Vagina (tissue), 2 donors: Measurements from ENCODE around the gene CDKN2B-AS1.

Experiments
- POLR2A ChIP-seq, 2 donors: fragments of 450-650 bp; IDR thresholded peaks; one replicate each; pipeline ENCODE4 v1.6.1; 2017; ENCODE audit warnings: antibody characterized with exemption in 2 of 2, mild to moderate bottlenecking in 2 of 2, moderate library complexity in 2 of 2
- POLR2AphosphoS5 ChIP-seq, 2 donors: sonication (generic); formaldehyde crosslinking; IDR thresholded peaks; one replicate each; pipeline ENCODE4 v1.9.0; 2017; ENCODE audit warnings: antibody characterized with exemption in 2 of 2, mild to moderate bottlenecking in 2 of 2, low read depth in 1 of 2; ENCODE audit not compliant: insufficient read depth in 1 of 2
- TF ChIP-seq, protein P1 (sequence below), 3 experiments: fragments of 450-650 bp in 2 of 3; fragments of 200-600 bp in 1 of 3; sonication (generic) in 1 of 3; IDR thresholded peaks; one replicate each; pipeline ENCODE4 v1.5.1; 2017 to 2019; ENCODE audit warnings: antibody characterized with exemption in 3 of 3, mild to moderate bottlenecking in 2 of 3, moderate library complexity in 2 of 3

DNA sequence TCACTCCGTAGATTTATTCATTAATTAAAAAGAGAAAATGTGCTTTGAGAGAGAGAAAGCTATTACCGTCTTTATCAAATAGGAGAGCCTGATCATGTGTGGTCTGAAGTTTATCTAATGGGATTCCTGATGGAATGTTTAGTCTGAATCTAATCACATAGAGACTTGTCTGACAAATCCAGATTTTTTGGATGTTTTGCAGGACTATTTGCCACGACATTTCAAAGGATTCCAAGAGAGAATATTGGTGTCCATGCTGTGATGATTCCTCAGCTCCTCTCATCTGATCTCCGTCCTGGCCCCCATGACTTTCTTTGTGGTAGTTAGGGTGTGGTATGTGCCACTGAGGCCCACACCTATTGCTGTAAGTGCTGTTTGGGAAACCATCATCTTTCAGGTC is 34.6 kb downstream of the CDKN2B-AS1 start:
- TF ChIP-seq POLR2A (IDR thresholded peaks at IDR 0.05) (no peak), POLR2AphosphoS5 (IDR thresholded peaks at IDR 0.05; ENCODE audit: insufficient read depth in 1 of 2, low read depth in 1 of 2) (no peak)
- TF ChIP-seq, protein P1, sequence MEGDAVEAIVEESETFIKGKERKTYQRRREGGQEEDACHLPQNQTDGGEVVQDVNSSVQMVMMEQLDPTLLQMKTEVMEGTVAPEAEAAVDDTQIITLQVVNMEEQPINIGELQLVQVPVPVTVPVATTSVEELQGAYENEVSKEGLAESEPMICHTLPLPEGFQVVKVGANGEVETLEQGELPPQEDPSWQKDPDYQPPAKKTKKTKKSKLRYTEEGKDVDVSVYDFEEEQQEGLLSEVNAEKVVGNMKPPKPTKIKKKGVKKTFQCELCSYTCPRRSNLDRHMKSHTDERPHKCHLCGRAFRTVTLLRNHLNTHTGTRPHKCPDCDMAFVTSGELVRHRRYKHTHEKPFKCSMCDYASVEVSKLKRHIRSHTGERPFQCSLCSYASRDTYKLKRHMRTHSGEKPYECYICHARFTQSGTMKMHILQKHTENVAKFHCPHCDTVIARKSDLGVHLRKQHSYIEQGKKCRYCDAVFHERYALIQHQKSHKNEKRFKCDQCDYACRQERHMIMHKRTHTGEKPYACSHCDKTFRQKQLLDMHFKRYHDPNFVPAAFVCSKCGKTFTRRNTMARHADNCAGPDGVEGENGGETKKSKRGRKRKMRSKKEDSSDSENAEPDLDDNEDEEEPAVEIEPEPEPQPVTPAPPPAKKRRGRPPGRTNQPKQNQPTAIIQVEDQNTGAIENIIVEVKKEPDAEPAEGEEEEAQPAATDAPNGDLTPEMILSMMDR (IDR thresholded peaks at IDR 0.05): no peak
